ENCODE data around the gene LIMA1.

- TF ChIP-seq SP1 (IDR thresholded peaks at IDR 0.05) (no peak), NFRKB (IDR thresholded peaks at IDR 0.05) (no peak), FOXM1 (IDR thresholded peaks at IDR 0.05; ENCODE audit: borderline replicate concordance) (no peak)
Measured at GRCh38 chr12:50283229-50283923, at the start of gene LIMA1.

Measured in HEK293T (cell line).